GM21786 (cell line): Measurements from ENCODE around the gene KCNIP1.
A peak's percentile ranks its signal among the peaks of the same experiment; 100 is the strongest.
"Not testable (repeated sequence)": the region's sequence is repeated elsewhere in the genome, so short reads cannot be mapped to it uniquely, and the experiment has no call there.

Experiments used
- ATAC-seq: cut with Tn5 transposase; IDR thresholded peaks from one replicate; pipeline ENCODE4 v1.9.1; 2021; ENCODE audit not compliant: unreplicated experiment

Gene KCNIP1

GRCh38 chr5:170746075-170746960, 242.5 kb downstream of the KCNIP1 start:
- no peak for ATAC-seq

- no peak for ATAC-seq
Measured at GRCh38 chr5:170746961-170747340, 243.1 kb downstream of the KCNIP1 start.

- ATAC-seq: no peak
Measured at GRCh38 chr5:170747357-170747756, 243.5 kb downstream of the KCNIP1 start.

- no peak for ATAC-seq
Measured at GRCh38 chr5:170747851-170748250, 244.0 kb downstream of the KCNIP1 start.

GRCh38 chr5:170748951-170749471, 245.2 kb downstream of the KCNIP1 start:
- no peak for ATAC-seq

GRCh38 chr5:170749911-170750431, 246.2 kb downstream of the KCNIP1 start:
- ATAC-seq: no peak

- no peak for ATAC-seq
Measured at GRCh38 chr5:170750791-170751190, 247.0 kb downstream of the KCNIP1 start.

- no peak for ATAC-seq
Measured at GRCh38 chr5:170751631-170752030, 247.8 kb downstream of the KCNIP1 start.

- no peak for ATAC-seq
Measured at GRCh38 chr5:170752257-170753215, 248.7 kb downstream of the KCNIP1 start.

GRCh38 chr5:170753311-170753710, 249.5 kb downstream of the KCNIP1 start:
- ATAC-seq: no peak

GRCh38 chr5:170754508-170754907, 250.7 kb downstream of the KCNIP1 start:
- ATAC-seq: not testable (repeated sequence)

GRCh38 chr5:170755679-170756456, 252.0 kb downstream of the KCNIP1 start:
- ATAC-seq: no peak

- no peak for ATAC-seq
Measured at GRCh38 chr5:170756691-170757090, 252.9 kb downstream of the KCNIP1 start.

GRCh38 chr5:170757182-170757601, 253.4 kb downstream of the KCNIP1 start:
- ATAC-seq: peak; percentile 91

- no peak for ATAC-seq
Measured at GRCh38 chr5:170757669-170758068, 253.8 kb downstream of the KCNIP1 start.

GRCh38 chr5:170758481-170758880, 254.7 kb downstream of the KCNIP1 start:
- no peak for ATAC-seq

GRCh38 chr5:170760113-170760512, 256.3 kb downstream of the KCNIP1 start:
- ATAC-seq: no peak

GRCh38 chr5:170761048-170761707, 257.4 kb downstream of the KCNIP1 start:
- no peak for ATAC-seq

- ATAC-seq: no peak
Measured at GRCh38 chr5:170761708-170762066, 257.9 kb downstream of the KCNIP1 start.

- ATAC-seq: not testable (repeated sequence)
Measured at GRCh38 chr5:170762298-170762697, 258.5 kb downstream of the KCNIP1 start.
